Measurements from ENCODE around the gene CACNA2D1.
"Not testable (repeated sequence)": the region's sequence is repeated elsewhere in the genome, so short reads cannot be mapped to it uniquely, and the experiment has no call there.

CACNA2D1 gene

DNA sequence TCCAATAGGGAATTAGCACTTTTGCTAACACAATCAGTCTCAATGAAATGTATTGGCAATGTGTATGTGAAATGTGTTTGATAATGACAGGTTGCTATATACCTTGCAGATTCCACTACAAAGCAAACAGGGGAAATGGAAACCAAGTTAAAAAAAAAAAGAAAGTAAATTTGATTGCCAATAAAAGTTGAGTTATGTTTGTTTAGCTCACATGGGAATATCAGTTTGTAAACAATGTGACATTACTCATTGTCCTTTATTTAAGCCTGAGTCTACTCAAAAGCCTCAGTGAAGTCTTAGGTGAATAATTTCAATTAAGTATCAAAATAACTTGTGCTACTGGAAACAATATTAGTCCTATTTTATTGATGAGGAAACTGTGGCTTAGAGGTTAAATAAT, 285.2 kb downstream of the CACNA2D1 start:
- DNase-seq: no peak

DNA sequence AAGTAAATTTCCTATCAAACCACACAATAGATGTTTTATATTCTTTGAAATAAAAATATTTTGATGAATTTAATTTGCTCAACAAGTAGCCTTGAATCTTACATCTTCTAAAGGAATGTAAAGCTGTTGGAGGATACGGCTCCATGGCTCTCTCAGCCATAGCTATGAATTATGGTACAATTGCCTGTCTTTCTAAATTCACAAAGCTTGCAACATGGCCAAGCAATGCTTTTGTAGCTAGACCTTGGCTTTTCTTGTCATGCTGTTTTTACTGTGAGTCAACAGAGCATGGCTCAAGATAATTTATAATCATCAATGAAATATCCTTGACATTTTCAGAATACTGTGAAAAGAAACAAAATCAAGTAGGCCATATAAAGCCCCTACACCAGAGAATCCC, 286.7 kb downstream of the CACNA2D1 start:
- DNase-seq: no peak

DNA sequence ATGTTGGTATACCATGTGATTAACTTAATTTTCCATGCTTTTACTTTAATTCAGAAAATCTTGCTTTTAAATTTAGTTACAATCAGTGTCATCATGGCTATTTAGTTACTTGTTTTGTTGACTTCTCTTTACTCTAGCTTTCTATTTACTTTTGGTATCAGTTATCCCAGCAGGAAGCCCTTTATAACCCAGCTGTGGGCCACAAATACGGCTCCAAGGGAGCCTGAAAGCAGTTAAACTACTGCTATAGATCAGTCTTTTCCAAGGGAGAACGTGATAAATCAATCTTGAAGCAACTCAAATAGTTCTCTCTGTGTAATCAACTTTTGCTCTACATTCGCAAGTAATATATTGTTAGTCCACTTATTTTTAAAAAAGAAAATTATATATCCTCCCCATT, 287.4 kb downstream of the CACNA2D1 start:
- peak; percentile 78 for DNase-seq

DNA sequence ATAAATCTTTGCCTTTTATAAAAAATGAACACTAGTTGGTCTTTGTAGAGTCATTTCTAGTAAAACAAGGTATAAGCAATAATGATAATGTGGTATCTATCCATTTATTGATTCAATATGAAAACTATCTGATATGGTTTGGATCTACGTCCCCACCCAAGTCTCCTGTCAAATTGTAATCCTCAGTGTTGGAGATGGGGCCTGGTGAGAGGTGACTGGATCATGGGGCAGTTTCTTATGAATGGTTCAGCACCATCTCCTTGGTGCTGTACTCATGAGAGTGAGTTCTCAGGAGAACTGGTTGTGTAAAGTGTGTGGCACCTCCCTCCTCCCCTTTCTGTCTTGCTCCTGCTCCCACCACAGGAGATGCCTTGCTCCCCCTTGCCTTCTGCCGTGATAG, 288.8 kb downstream of the CACNA2D1 start:
- no peak for DNase-seq

DNA sequence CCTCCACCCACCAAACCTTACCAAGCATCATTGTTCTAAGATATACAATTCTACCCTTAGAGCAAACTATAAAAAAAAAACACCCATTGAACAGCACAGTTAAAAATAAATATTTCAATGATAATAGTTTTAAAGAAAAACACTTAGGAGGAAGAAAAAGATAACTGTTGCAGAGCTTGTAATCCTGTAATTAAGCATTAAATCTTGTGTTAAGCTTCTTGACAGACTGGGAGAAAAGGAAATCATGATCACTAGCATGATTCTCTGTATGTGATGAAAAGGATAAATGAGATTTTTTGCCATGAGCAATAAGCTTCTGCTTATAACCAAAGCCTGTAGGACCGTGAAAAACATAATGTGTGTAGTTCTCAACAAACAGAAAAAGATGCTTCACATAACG, 289.8 kb downstream of the CACNA2D1 start:
- DNase-seq: no peak

DNA sequence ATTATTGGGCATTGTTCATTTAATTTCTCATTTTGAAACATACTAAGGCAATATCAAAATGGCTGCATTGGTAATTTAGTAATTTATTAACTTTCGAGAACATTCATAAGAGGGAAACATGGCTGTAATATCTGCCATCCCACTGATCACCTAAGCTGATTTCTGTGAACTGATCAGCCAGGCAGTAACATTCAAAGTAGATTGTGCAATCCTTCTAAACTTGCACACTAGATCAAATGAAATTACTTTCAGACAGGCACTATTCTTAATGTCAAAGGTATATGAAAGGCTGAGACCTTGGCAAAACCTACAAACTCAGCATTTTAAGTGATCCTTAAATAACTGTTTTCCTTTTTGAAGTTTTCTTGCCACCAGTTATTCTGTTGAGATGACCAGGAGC, 290.7 kb downstream of the CACNA2D1 start:
- no peak for DNase-seq

DNA sequence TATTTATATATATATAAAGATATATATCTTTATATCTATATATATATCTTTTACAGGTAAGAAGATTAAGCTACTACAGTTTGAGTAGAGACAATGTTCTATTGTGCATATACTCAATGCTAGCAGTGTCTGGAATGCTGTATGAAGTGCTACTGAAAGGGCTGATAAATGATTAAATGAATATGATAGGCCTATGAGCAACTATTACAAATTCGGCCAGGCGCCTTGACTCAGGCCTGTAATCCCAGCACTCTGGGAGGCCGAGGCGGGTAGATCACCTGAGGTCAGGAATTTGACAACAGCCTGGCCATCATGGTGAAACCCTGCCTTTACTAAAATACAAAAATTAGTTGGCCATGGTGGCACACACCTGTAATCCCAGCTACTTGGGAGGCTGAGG, 297.1 kb downstream of the CACNA2D1 start:
- no peak for DNase-seq

DNA sequence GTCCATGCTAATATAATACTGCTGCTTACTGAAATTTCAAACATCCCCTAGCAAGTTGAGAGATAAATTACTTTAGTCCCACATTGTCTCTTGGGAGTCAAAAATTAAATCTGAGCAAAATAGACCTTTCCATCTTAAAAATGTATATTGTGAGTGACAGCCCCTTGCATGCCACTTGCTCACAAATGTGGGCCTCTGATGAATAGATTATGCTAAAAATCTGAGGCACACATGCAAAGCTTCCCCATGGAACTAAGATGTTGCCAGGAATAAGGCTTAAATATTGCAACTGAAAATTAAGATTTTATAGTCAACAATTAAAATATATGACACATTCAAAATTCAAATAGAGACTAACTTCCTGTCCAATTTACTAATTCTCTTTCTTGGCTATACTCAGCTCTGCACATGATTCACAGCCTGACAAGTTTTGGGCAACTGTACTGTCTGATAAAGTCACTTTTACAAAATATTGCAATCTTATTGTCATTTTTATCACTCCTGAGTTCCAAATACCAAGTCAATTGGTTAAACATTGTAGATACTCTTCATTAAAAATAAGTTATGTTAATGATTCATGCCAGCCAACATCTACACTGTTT, 301.2 kb downstream of the CACNA2D1 start:
- DNase-seq: no peak

DNA sequence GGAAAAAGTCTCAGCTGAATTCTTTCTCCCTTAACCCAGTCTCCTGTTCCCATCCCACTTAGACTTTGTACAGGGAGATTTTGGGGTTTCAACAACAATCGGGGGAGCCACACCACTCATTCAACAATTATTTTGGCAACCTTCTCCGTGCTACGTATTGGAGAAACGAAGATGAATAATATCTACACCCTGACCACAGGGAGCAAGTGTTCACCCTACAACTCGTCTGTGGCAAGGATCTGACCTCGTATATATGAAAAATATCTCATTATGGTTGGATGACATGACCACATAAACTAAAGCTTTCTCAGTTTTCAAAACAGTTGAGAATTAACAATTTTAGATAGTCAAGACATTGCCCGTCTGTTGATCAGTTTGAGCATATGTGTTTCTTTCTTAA, 302.1 kb downstream of the CACNA2D1 start:
- no peak for DNase-seq

DNA sequence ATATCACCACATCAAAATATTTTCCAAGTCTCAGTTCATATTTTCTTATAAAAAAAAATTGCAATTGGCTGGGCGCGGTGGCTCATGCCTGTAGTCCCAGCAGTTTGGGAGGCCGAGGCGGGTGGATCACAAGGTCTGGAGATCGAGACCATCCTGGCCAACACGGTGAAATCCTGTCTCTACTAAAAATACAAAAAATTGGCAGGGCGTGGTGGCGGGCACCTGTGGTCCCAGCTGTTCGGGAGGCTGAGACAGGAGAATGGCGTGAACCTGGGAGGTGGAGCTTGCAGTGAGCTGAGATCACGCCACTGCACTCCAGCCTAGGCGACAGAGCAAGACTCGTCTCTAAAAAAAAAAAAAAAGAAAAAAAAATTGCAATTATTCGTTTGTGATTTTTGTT, 303.0 kb downstream of the CACNA2D1 start:
- not testable (repeated sequence) for DNase-seq

DNA sequence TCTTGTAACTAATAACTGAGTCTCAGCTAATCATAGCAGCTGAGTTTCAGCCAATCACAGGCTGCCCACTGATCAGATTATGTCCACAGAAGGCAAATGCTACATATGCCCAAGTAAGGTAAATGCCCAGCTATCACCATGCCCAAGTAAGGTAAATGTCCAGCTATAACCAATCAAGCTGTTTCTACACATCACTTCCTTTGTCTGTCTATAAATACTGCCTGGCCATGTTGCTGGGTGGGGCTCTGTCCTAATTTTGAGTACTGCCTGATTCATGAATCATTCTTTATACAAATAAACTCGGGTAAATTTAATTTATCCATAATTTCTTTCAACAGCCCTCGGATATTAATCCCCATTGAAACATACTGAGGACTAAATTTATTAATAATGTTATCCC, 312.4 kb downstream of the CACNA2D1 start:
- no peak for DNase-seq

DNA sequence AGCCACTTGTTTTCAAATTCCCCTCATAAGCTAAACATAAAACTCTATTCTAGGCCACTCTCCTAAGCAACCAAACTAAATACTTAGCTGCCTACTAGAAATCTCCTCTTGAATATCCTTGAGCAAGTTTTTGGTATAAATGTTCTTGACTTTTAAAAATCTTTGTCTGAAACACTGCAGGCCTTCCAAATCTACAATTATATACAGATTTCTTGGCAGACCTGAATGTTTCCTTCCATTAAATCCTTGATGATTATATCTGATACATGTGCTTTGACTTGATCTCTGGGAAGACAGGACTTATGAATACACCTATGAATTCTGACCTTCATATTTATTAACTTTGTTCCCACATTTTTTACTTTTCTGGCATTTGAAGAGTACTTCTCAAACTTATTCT, 314.5 kb downstream of the CACNA2D1 start:
- no peak for DNase-seq

DNA sequence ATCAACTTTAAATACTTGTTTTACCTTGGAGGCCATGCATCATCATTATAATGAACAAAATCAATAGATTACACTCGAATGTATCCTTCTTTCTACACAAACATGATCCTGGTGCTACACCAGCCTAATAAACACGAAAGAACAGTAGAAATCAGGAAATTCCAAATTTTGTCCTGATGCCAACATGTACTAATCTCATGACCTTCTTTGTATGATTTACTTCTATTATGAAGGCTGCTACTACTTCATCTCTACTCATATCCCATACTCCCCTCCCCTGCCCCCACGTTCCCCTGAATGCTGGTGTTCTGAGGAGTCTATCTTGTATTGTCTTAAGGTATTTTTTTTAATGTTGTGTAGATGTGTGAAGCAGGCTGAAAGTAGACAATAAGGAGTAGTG, 315.0 kb downstream of the CACNA2D1 start:
- no peak for DNase-seq

DNA sequence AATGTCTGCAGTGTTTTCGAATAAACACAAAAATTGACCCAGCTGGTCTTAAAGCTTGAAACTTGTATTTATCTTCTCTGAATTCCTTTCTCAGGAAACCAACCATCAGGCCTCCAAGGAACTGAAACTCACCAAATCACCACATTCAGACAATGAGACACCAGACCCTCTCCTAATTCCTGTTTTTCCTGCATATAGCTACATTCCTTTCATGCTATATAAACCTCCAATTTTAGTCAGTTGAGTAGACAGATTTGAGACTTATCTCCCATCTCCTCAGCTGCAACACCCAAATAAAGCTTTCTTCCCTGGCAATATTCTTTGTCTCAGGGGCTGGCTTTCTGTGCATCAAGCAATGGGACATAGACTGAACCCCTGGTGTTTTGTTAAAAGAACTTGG, 317.0 kb downstream of the CACNA2D1 start:
- no peak for DNase-seq

DNA sequence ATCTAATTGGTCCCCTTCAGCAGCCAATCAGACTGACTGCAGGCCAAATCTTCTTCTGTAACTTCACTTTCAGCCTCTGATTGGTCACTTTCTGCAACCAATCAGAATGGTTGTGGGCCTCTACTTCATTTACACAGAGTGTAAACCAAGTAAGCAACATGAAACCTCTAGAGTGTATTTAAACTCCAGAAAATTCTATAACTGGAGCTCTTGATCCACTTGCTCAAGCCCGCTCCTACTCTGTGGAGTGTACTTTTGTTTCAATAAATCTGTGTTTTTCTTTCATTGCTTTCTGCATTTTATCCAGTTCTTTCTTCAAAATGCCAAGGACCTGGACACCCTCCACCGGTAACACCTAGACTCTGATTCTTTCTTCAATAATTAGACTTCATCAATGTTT, 319.1 kb downstream of the CACNA2D1 start:
- no peak for DNase-seq

DNA sequence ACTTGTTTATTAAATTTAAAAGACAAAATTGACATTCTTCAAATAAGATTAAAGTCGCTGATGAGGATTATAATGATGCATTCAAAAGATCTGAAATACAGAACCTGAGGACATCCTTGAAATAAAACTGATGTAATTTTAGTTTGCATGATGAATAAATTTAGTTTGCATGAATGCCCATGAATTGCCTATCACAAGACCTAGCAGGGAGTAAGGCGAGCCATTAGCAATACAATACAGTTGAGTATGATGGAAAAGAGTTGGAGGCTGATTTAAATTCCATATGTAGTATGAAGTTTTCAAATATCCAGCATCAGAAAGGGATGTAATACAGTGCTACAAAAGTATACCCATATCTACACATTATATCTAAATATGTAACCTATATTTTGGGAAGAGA, 321.3 kb downstream of the CACNA2D1 start:
- no peak for DNase-seq

DNA sequence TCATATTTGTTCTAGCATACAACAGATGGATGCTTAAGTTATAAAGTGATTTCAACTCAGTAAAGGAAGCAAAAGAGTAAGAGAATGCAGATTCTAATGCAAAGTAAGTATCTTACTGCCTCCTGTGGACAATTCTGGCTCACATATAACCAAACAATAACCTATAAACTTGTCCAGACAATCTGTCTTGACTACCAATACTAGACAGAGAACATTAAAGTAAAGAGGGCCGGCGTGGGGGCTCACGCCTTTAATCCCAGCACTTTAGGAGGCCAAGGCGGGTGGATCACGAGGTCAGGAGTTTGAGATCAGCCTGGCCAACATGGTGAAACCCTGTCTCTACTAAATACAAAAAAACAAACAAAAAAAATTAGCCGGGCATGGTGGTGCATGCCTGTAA, 329.3 kb downstream of the CACNA2D1 start:
- DNase-seq: no peak

DNA sequence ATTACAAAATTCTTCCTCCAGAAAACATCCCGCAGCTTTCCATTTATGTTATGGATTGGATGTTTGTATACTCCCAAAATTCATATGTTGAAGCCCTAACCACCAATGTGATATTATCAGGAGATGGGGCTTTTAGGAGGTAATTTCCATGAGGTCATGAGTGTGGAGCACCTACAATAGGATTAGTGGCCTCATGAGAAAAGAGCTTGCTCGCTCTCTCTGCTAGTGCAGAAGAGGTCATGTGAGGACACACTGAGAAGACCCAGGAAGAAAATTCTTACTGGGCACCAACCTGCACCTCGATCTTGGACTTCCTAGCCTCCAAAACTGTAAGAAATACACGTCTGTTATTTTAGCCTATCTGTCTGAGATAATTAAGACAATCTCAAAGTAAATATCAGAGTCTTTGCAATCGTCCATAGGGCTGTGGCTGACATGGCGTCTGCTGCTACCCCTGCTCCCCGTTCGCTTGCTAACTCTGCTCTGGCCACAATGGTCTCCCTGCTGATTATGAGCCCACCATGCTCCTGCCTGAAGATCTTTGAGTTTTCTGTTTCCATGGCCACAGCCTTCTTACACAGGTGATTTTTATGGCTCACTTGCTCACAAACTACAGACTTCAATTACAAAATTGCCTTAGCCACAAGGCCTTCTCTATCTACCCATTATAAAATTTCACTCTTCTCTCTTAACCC, 333.3 kb downstream of the CACNA2D1 start:
- no peak for DNase-seq

DNA sequence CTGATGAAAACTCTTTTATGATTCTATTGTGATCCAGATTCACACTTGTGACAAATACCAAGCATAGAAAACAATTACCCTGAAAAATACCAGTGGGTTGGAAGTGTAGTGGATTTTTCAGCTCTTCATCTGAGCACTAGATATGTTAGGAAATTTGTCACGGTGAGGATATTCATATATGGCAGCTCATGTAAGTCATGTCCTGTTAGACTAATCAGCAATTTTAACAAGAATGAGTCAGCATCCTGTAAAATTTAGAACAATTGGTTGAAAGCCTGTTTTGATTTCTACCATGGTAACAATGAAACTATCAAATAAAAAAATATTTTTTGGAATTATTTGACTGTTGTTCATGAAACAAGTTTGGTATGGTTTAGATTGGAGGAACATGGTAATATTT, 334.3 kb downstream of the CACNA2D1 start:
- DNase-seq: no peak

DNA sequence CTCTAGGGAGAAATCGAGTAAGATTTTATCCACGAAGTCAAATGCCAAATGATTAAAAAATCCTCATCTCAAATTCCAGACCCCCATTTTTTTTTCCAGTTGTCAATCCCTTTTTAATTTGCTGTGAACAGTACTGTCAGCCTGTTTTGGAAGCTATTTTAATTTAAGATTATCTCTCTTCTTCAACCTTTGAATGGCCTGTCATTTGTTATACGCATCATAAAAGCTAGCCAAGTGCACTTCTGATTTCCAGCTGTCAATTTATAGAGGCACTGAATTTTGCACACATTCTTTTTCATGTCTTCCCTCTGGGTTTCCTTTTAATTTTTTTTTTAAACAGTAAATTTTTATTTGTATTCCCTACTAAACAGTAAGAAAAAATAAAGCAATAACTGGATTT, 337.4 kb downstream of the CACNA2D1 start:
- no peak for DNase-seq

DNA sequence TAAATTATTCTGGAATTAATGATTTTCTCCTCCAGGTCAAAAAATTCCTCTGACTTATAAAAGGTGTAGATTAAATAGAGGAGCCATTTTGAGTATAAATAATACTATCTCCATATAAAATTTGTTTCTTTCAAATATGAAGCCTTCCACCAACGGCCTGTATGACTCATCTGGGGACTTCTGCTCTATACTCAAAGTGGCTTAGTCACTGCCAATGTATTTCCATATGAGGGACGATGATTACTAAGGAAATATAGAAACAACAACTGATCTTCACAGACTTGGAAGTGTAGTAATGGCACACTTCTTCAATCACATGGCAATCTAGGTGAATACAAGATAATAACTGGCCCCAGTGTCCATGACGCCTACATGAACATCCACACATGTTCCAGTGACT, 338.1 kb downstream of the CACNA2D1 start:
- no peak for DNase-seq

DNA sequence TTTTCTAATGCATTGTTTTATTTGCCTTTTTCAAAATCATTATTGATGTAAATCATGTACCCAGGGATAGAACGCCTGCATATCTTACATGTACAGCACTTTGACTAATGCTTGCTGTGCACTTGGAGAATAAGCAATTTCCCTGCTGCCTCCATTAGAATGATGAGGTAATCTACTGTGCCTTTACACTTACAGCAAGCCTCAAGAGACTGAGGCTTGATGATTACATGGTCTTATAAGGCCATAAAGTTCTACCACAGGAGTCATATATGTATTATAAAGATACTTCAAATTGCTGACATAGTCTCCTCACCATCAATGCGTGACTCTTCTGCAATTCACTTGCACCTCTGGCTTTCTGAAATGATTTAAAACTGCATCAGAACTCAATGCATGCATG, 345.2 kb downstream of the CACNA2D1 start:
- DNase-seq: no peak

DNA sequence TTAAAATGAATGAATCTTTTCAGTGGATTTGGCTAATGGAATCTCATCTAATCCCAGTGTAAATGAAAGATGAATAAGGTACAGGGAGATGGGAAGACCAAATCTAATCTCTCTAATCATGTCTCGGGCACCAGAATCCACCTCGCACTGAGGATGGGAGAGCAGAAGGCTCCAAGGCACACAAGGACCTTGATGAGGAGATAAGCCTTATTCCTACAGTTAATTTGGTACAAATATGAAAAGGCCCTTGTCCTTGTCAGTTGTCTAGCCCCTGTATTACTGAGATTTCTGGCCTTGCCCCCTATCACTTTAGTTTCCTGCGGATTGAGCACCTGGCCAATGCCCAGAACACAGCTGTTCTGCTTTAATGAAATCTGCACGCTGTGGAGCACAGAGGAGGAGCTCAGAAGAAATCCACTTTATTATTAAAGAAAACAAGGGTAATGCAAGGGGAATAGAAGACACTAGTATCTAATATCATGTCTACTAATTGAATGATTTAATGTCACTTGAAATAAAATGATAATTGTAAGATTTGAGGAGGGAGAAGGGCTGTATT, 352.4 kb downstream of the CACNA2D1 start:
- DNase-seq: no peak

DNA sequence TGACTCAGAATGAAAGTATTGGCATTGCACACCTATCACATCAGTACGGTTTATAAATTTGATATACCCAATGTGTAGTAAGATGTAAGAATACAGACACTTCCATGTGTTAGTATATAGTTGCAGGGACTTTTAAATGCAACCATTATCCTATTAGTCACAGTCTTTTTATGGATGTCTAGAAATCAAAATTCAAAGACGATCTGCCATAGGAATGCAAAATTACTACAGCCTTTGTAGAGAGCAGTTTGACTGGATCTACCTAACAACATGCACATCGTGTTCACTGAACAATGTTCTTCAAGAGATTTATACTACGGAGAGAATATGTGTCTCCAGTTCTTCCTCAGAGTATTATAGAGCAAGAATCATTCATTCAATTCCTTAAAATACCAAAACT, 356.5 kb downstream of the CACNA2D1 start:
- no peak for DNase-seq

DNA sequence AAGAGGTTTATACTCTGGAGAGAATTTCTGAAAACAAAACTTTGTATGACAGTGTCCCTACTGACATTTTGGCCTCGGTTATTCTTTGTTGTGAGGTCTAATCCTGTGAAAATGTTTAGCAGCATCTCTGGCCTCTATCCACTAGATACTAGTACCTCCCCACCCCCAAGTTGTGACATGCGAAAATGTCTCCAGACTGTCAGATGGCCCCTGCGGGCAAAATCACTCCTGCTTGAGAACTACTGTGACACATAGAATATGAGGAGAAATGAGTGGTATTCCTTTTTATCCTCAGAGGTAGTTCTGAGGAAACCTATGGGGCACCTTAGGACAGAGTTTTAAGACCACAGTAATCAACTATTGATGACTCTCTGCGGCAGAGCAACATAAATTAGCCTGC, 358.5 kb downstream of the CACNA2D1 start:
- DNase-seq: no peak

Data from COR-L47 (cell line).